ENCODE data around the gene SUSD1. TPM values are rescaled to one million over a fixed set of nuclear protein-coding genes. Genes with fewer than 3 reads are reported as not detected.

SUSD1 gene
- total and polyA plus RNA-seq, 2 donors (not counting 1 experiment from before 2014, with no cell fraction given), result 5.7 to 7.5 TPM

GRCh38 chr9:112132356-112132755 lies 42.7 kb downstream of the SUSD1 start:
- intact Hi-C loops (cut with micrococcal nuclease), result no loop called here
- H3K27ac Mint-ChIP-seq, result no peak overlapping the region

DNA sequence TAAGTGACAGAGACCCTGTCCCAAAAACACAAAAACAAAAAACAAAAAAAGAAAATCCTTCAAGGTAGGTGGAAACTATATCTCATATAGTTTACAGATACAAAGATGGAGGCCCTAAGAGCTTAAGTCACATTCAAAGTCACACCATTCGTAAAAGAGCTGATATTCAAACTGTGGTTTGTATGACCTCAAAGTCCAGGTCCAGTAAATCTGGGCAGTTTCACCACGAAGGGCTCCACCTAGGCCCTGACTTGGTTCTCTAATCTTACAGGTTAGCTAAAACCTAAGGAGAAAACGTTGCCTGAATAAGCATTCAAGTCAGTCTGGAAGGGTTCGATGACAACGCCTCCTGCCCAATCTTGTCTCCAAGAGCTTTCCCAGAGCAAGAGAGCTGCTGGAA lies 44.1 kb downstream of the SUSD1 start:
- peaks cover 6 to 10% of the 10 kb centered on the region in 2 donors for H3K4me1 ChIP-seq (ENCODE audit: control insufficient read depth in 2 of 2, insufficient read depth in 2 of 2, low read length in 2 of 2)
- DNase-seq (no peak), ATAC-seq (ENCODE audit: low read depth) (no peak)
- H3K27ac ChIP-seq (ENCODE audit: low read length in 2 of 2), result no peak overlapping the region
- H3K79me2 ChIP-seq (ENCODE audit: control insufficient read depth, insufficient read depth, low read length), result no peaks in the 10 kb centered on the region
- intact Hi-C loops (cut with micrococcal nuclease), result no loop called here
- Mint-ChIP-seq H3K4me3 (no peak overlapping the region), H3K4me1 (peaks cover 17% of the 10 kb centered on the region), H3K27me3 (no peaks in the 10 kb centered on the region), H3K9me3 (ENCODE audit: insufficient read depth) (no peaks in the 10 kb centered on the region), H3K27ac (no peak overlapping the region)
- H3K27me3 ChIP-seq (replicated peaks in 1 of 4; ENCODE audit: control extremely low read depth in 1 of 4, control insufficient read depth in 3 of 4, insufficient read depth in 4 of 4, low read length in 3 of 4), result no peaks in the 10 kb centered on the region
- TF ChIP-seq EZH2 (IDR thresholded peaks at IDR 0.05; ENCODE audit: borderline replicate concordance, insufficient read depth, low read depth, low read length, poor library complexity, severe bottlenecking) (no peak), CTCF (IDR thresholded peaks at IDR 0.05) (no peak)
- H3K9ac ChIP-seq (ENCODE audit: low read length), result no peak overlapping the region
- H3K4me2 ChIP-seq (replicated peaks; ENCODE audit: low read depth, low read length, poor library complexity, severe bottlenecking), result no peak overlapping the region
- no peaks in the 10 kb centered on the region for H4K20me1 ChIP-seq (ENCODE audit: control insufficient read depth, insufficient read depth, low read length, poor library complexity, severe bottlenecking)
- H2AFZ ChIP-seq (ENCODE audit: insufficient read depth, low read depth, low read length, poor library complexity, severe bottlenecking), result no peak overlapping the region
- POLR2A ChIA-PET, result no interaction called here
- CTCF ChIA-PET, result no interaction called here
- no peaks in the 10 kb centered on the region for H3K36me3 ChIP-seq (replicated peaks in 1 of 2; ENCODE audit: control extremely low read depth in 1 of 2, control insufficient read depth in 1 of 2, extremely low read depth in 1 of 2, insufficient read depth in 2 of 2, low read length in 1 of 2)
- 93% methylated on average over 5 of the region's 5 CpGs for WGBS (ENCODE audit: insufficient coverage)
- H3K4me3 ChIP-seq (ENCODE audit: control extremely low read depth in 1 of 5, extremely low read depth in 1 of 5, insufficient read depth in 1 of 5, low read depth in 2 of 5, low read length in 4 of 5), result no peak overlapping the region
- peaks cover 0 to 6% (median 4%) of the 10 kb centered on the region in 3 donors for H3K9me3 ChIP-seq (ENCODE audit: control extremely low read depth in 1 of 3, control insufficient read depth in 2 of 3, insufficient read depth in 1 of 3, low read length in 2 of 3)

More at GRCh38 chr9:112132356-112132755, 42.7 kb downstream of the SUSD1 start:
- POLR2A ChIA-PET, result no interaction called here
- H3K79me2 ChIP-seq (ENCODE audit: control insufficient read depth, insufficient read depth, low read length), result no peaks in the 10 kb centered on the region
- Mint-ChIP-seq H3K4me3 (no peak overlapping the region), H3K27me3 (no peaks in the 10 kb centered on the region), H3K4me1 (peaks cover 17% of the 10 kb centered on the region), H3K9me3 (ENCODE audit: insufficient read depth) (no peaks in the 10 kb centered on the region)
- H3K9ac ChIP-seq (ENCODE audit: low read length), result no peak overlapping the region
- peaks cover 6 to 10% of the 10 kb centered on the region in 2 donors for H3K4me1 ChIP-seq (ENCODE audit: control insufficient read depth in 2 of 2, insufficient read depth in 2 of 2, low read length in 2 of 2)
- no peak overlapping the region for H3K4me2 ChIP-seq (replicated peaks; ENCODE audit: low read depth, low read length, poor library complexity, severe bottlenecking)
- CTCF ChIA-PET, result no interaction called here
- TF ChIP-seq EZH2 (IDR thresholded peaks at IDR 0.05; ENCODE audit: borderline replicate concordance, insufficient read depth, low read depth, low read length, poor library complexity, severe bottlenecking) (no peak), CTCF (IDR thresholded peaks at IDR 0.05) (no peak)
- peaks cover 0 to 6% (median 4%) of the 10 kb centered on the region in 3 donors for H3K9me3 ChIP-seq (ENCODE audit: control extremely low read depth in 1 of 3, control insufficient read depth in 2 of 3, insufficient read depth in 1 of 3, low read length in 2 of 3)
- H3K27ac ChIP-seq (ENCODE audit: low read length in 2 of 2), result no peak overlapping the region
- no peaks in the 10 kb centered on the region for H3K36me3 ChIP-seq (replicated peaks in 1 of 2; ENCODE audit: control extremely low read depth in 1 of 2, control insufficient read depth in 1 of 2, extremely low read depth in 1 of 2, insufficient read depth in 2 of 2, low read length in 1 of 2)
- WGBS (ENCODE audit: insufficient coverage), result no CpG with 5 or more reads among the region's 3 CpGs
- DNase-seq (no peak), ATAC-seq (ENCODE audit: low read depth) (no peak)
- no peaks in the 10 kb centered on the region for H3K27me3 ChIP-seq (replicated peaks in 1 of 4; ENCODE audit: control extremely low read depth in 1 of 4, control insufficient read depth in 3 of 4, insufficient read depth in 4 of 4, low read length in 3 of 4)
- no peak overlapping the region for H3K4me3 ChIP-seq (ENCODE audit: control extremely low read depth in 1 of 5, extremely low read depth in 1 of 5, insufficient read depth in 1 of 5, low read depth in 2 of 5, low read length in 4 of 5)
- no peak overlapping the region for H2AFZ ChIP-seq (ENCODE audit: insufficient read depth, low read depth, low read length, poor library complexity, severe bottlenecking)
- no peaks in the 10 kb centered on the region for H4K20me1 ChIP-seq (ENCODE audit: control insufficient read depth, insufficient read depth, low read length, poor library complexity, severe bottlenecking)

Data from B cell (primary cell).